HG02884 (cell line): ENCODE measurements around the gene VDAC2.
"Not testable (repeated sequence)": the region's sequence is repeated elsewhere in the genome, so short reads cannot be mapped to it uniquely, and the experiment has no call there.

ENCODE experiments used
- ATAC-seq: cut with Tn5 transposase; IDR thresholded peaks from one replicate; pipeline ENCODE4 v1.9.1; 2021; ENCODE audit warnings: mild to moderate bottlenecking, moderate library complexity; ENCODE audit not compliant: unreplicated experiment

Gene VDAC2, protein sequence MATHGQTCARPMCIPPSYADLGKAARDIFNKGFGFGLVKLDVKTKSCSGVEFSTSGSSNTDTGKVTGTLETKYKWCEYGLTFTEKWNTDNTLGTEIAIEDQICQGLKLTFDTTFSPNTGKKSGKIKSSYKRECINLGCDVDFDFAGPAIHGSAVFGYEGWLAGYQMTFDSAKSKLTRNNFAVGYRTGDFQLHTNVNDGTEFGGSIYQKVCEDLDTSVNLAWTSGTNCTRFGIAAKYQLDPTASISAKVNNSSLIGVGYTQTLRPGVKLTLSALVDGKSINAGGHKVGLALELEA

DNA sequence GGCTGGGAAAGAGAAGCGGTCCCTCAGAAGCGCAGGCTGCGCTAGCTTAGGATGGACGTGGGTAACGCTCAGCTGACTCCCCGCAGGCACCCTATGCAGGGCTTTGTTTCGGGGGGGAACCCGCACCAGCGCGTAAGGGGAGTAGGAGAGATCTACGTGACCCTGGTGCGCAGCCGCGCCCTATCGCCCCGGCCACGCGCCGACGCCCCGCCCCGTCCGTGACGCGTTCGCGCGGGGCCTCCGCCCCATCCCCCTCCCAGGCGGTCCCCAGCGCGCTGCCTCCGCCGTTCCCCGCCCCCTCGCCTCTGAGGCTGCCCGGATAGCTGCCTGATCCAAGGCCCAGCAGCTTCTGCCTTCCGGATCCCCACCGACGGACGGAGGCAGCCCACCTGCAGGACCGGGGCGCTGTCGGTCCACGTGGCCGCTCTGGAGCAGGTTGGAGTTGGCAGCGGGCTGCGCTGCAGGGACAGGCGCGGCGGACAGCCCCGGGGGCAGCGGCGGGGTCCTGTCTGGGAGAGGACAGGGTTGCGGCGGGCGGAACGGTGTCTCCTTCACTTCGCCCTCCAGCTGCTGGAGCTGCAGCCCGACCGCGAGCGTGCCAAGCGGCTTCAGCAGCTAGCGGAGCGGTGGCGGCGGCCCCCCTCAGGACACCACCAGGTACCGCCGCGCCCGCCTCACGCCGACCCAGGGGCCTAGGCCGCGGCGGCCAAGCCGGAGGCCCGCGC lies at the start of gene VDAC2:
VDAC2 (plus strand) TSS at position 515 of the 725 bp plus-strand sequence. CDS start 363 bp downstream, outside the sequence.
- peak; percentile 78 for ATAC-seq

DNA sequence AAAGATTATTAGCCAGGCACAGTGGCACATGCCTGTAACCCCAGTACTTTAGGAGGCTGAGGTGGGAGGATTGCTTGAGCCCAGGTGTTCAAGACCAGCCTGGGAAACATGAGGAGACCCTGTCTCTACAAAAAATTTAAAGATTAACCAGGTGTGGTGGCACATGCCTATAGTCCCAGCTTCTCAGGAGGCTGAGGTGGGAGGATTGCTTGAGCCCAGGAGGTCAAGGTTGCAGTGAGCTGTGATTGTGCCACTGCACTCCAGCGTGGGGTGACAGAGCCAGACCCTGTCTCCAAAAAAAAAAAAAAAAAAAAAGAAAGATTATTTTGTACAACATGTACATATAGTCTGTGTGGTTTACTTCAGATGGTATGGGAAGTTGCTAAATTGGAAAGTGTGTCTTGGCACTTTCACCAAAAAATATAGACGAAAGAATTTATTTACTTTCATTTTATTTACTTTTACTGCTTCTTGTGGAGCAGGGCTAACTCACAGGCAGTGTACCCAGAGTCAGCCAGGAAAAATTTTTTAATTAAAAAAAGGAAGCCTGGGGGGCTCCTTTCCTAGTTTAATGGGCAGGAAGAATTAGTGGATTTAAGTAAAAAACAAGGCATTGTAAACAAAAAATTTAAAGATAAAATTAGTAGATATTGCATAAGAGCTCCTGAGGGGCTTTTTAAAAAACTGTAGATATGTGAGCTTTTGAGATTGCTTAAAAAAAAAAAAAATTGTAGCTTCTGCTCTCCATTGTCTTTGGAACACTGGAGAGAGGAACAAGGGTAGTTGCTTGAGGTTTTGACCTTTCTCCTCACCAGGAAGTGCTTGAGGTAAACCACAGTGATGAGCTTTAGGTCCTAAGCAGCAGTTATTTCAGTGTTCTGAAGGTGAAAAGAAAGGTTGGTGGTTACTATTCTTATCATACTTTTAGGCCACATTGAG lies 44.6 kb upstream of the VDAC2 start:
- ATAC-seq = peak; percentile 80

DNA sequence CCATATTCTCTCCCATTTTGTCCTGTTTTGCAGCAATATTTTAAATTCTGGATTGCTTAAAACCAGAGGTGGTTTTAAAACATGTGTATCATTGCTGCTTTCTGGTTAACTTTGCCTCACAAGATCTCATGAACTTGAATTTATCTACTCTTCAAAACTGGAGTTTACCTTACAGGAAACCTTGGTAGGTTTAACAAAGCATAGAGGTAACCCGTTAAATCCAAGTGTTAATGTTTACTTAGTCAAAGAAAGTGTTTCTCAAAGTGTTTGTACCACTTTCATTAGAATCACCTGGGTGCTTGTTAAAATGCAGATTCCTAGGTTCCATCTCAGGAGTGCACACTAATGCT lies 44.0 kb upstream of the VDAC2 start:
- no peak for ATAC-seq

DNA sequence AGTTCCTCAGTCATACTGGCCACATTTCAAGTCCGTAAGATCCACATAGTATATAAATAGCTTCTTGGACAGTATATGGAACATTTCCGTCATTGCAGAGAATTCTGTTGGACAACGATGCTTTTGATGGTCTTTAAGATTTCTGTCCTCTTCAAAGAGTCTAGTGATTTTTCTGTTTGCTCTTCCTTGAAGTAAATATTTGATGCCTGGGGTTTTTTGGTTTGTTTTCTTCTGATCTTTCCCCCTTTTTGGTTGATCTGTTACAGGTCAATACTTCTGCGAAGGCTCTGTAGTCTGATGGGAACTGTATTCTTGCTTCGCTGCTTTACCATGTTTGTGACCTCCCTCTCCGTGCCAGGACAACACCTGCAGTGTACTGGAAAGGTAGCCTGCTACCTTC lies 42.3 kb upstream of the VDAC2 start:
- ATAC-seq = no peak

DNA sequence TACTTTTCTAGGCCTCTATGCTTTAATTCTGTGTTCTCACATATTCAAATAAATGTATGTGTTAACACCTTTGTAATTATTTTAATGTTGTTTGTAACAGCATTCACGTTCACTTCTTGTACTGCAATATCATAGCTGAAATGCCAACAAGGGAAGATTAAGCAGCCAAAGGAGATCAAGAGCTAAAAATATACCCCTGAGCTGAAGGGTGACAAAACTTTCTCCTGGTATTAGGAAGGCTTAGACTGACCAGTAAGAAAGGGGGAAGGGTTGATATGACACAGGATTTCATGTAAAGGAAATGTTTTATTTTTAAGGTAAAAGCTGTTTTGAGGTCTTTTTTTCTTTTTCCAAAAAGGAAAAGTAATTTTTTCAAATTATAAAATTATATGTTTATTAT lies 40.4 kb upstream of the VDAC2 start:
- no peak for ATAC-seq

DNA sequence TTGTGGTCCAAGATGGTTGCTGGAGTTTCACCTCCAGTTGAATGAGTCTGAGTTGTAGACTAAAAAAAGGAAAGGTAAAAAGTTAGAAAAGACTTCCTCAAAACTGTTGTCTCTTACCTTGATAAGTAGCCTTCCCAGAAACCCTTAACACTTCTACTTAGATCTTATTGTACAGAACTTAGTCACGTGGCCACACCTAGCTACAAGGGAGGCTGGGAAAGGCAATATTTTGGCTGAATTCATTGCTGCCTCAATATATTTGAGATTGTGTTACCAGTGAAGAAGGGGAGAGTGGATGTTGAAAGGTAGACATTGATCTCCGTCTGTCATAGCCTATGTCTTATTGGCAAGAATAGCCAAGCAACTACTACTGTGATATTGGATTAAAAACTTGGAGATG lies 35.5 kb upstream of the VDAC2 start:
- ATAC-seq = no peak

DNA sequence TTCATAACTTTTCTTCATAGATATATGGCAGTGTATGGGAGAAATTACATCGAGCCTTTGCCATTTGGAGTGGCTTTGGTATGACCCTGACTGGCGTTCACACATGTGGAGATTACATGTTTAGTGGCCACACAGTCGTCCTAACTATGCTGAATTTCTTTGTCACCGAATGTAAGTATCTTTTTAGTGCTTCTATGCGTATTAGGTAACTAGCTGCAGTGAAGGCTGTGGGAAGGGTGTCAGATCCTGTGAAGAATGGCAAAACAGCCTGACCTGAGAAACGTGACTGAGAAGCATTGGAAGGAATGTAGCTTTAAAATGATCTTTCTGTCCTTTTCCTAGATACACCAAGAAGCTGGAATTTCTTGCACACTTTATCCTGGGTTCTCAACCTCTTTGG lies 34.5 kb upstream of the VDAC2 start:
- ATAC-seq = no peak

DNA sequence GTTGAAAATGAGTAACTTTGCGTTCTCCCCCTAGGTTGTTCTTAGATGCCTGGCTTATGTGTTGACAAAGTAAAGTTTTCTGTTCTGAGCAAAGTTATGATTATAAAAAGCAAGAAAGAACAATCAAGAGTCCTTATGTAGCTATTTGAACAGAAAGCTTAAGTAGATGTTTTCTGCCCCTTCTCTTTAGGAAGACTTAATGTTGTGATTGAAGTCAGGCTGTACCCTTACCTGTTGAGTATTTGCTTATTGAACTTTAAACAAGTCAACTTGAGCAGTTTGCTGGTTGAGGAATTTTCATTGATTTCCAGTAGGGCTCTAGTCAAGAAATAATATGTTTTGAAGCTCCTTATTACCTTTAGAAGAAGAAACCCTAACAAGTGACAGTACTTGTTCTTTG lies 33.9 kb upstream of the VDAC2 start:
- no peak for ATAC-seq

DNA sequence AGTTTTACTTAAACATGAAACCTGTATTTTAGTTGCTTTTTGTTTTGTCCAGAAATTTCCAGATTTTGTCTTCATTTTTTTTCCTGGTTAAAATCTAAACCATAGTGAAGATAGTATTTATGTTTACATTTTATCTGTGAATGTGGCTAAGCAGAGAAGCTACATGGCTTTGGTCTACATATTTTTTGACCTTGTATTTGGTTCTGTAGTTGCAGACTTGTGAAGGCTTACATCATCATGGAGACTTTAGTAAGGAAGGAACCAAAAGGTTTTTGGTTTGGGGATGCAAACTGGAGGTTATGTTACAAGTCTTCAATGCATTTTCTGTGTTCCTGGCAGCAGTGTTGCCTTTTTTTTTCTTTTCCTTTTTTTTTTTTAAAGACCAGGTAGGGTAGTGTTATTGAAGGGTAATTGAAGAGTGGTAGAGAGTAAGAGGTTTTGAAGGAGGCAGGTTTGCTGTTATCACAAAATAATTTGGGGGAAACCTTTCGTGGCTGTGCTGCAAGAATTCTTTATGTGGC lies 30.9 kb upstream of the VDAC2 start:
- ATAC-seq = no peak

DNA sequence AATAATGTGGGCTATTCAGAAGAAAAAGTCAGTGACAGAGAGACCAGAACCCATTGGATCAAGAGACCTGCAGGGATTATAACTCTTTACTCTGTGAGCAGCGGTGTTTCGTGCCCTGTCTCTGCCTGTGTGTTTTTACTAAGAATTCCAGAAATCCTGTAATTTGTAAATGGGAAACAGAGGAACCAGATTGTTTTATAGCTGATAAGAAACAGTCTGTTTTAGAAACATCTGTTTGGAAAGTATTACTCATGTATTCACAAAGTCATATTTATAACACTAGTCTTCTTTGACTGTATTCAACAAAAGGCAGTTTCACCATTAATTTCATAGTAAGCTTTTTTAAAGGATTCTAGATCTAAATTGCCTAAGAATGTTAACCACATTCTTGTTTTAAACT lies 30.0 kb upstream of the VDAC2 start:
- no peak for ATAC-seq

DNA sequence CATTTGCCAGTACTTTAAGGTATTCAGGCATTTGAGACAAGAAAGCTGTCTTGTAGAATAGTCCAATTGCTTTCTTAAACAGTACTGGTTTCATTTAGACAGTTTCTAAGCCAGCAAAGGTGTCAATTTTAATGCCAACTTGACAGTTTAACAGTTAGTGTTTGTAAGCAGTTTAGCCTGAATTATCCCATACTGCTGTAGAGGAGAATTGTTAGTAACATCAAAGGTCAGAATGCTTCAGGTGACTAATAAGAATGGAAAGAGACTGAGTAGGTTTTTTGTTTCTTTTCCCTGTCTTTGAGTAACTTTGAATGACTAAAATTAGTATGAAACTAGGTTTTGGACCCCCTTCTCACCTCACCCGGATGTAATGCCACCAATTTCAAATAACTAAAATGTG lies 29.5 kb upstream of the VDAC2 start:
- no peak for ATAC-seq

DNA sequence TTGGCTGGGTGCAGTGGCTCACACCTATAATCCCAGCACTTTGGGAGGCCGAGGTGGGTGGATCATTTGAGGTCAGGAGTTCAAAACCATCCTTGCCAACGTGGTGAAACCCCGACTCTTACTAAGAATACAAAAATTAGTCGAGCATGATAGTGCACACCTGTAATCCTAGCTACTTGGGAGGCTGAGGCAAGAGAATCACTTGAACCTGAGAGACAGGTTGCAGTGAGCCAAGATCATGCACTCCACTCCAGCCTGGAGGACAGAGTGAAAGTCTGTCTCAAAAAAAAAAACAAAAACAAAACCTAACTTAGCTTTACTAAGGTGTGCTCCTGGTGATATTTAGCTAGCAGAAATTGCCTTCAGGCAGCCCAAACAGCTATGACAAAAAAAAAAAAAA lies 24.3 kb upstream of the VDAC2 start:
- ATAC-seq = no peak

DNA sequence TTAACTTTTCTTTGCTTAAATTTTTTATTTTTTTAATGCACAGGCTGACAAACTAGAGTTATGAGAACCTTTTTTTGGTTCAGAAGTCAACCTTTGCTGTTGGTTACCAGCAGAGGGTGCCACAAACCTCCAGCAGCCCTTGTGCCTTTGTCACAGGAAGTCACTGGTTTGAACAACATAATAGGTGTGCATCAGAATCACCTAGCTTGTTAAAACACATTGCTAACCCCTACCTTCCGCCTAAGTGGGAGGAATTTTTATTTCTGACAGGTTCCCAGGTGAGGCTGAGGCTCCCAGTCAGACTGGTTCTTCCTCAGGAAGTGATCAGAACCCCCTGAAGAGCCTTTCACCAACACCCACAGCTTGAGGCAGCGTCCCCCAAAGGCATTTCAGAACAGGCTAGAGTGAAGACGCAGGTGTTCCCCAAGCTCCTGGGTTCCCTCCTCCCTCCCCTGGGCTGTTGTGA lies 22.6 kb upstream of the VDAC2 start:
- no peak for ATAC-seq

DNA sequence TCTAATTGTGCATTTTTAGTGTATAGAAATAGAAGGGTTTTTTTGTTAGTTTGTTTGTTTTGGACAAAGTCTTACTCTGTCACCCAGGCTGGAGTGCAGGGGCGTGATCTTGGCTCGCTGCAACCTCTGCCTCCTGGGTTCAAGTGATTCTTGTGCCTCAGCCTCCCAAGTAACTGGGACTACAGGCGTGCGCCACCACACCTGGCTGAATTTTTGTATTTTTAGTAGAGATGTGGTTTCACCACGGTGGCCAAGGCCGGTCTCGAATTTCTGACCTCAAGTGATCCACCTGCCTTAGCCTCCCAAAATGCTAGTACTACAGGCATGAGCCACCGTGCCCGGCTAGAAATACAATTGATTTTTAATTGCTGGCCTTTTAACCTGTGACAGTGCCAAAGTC lies 22.1 kb upstream of the VDAC2 start:
- not testable (repeated sequence) for ATAC-seq

DNA sequence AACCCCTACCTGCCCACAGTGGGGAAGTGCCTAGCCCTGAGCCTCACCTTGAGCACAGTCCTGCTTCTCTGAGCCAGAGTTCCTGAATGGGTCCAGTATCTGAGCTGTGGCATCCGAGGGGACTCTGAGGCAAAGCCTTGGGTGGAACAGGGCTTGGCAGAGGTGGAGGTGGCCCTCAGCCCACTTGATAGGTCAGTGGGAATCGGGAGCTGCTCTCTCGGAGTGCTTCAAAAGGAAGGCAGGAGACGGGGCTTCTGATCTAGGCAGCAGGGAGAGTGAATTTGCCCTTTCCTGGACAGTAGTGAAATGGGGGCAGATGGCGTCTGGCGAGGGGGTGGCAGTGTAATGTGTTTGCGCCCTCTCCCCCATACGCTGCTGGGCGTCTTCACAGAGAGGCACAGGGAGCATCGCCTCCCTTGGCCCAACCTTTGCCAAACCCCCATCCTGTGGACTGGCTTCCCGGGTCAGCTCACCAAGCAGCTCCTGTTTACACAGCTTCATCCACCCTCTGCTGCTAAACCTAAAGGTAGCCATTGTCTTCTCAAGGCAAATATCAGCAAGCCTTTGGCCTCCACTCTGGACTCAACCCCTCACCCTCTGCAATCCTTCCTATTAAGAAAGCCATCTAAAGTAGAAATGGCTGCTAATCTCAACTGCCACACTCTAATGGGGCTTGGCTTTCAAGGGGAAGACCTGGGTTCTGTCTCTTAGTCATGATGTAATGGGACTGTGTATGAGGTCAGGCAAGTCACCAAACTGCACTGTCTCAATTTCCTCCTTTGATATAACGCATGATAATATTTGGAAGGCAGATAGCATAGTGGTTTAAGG lies 21.1 kb upstream of the VDAC2 start:
- ATAC-seq = no peak

DNA sequence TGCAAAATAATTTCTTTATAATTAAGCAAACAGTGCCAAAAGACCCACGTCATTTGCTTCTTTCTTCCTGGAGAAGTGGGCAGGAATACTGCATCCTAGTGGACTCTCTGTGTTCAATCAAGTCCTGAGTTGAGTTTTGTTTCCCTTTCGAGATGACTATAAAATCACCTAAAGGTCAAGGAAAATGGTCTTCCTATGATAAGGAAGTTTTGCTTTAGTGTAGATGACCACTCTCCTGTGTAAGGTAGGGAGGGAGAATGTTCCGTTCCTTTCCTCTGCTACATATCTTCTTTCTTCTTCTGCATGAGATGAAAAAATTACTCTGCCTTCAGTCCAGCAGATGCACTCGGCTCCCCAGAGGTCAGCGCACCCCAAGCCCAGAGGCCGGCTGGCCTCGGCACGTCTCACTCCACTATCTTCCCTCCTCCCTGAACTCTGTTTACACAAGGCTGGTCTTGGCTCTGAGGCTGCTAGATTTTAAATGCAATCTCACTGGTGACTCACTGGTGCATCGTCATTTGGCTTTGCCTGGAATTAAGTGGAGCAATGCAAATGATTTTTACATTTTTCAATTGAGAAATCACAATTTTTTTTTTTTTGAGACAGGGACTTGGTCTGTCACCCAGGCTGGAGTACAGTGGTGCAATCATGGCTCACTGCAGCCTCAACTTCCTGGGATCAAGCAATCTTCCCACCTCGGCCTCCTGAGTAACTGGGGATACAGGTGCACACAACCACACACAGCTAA lies 18.6 kb upstream of the VDAC2 start:
- ATAC-seq = no peak

DNA sequence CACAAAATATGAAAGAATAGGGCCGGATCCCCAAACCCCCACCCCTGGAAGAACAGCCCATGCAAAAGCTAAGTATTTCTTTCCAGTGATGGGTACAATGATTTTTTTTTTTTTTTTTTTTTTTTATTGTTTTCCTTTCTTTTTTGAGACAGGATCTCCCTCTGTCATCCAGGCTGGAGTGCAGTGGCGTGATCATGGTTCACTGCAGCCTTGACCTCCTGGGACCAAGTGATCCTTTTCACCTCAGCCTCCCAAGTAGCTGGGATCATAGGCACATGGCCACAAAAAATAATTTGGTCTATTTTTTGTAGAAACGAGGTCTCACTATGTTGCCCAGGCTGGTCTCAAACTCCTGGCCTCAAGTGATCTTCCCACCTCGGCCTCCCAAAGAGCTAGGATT lies 16.0 kb upstream of the VDAC2 start:
- not testable (repeated sequence) for ATAC-seq

DNA sequence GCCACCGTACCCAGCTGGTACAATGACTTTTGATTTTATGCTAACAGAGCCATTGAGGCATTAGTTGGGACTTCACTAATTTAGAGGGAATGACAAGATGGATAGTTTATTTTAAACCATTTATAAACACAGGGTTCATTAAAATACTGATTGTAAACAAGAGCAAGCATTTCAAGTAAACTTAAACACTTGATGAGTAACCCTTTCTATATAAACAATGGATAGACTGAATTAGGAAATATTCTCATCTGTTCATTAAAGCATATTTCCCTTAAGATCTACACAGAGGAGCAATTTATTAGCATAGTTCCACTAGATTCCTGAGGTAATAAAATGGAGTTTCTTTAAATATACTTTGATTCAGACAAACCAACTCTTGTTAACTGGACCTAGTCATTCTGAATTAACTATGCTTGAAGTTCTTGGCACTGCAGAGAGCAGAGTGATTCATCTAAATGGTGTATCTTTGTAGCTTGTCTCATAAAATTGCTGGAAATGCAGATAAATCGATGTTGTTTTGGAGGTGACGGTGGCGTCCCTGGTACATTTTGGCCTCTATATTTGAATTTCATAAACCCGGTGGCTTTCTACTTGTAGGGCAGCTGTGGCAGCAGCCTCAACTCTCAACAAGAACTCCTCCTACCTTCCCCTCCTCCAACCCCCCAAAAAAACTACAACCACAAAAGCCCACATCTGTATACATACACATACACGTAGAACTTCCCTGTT lies 15.4 kb upstream of the VDAC2 start:
- ATAC-seq = no peak

DNA sequence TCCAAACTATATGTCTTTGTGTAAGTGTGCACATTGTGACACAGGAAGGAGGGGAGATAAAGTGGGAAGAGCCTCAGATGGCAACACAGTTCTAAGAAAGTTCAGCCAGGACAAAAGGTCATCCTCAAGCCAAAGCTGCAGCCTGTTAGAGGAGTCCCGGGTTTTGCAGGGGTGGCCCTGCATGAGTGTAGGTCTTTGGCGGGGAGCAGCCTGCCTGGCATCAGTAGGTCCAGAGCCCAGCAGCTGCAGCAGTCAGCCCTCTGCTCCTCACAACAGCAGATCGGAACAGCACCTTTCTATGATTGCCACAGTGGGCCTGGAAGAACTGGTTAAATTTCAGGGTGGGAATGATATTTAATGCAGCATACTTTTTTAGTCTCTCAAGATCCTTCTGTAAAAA lies 13.5 kb upstream of the VDAC2 start:
- ATAC-seq = no peak
